Measurements from ENCODE around the gene BACH1. TPM values are rescaled to one million over a fixed set of nuclear protein-coding genes. Genes with fewer than 3 reads are reported as not detected.

BACH1 gene
- total and polyA plus RNA-seq, 10 of the 15 experiments (the other 5 are each of a cell fraction or from before 2014, with no cell fraction given) = 3.2 to 25.7 (median 10.5) TPM

GRCh38 chr21:29293495-29293894 lies 5.2 kb upstream of the BACH1 start (continued):
- no peak for TF ChIP-seq USF1 (IDR thresholded peaks at IDR 0.05; ENCODE audit: borderline replicate concordance, extremely low read length, insufficient read depth, low read depth, low read length)
- no peak for TF ChIP-seq ZZZ3 (IDR thresholded peaks at IDR 0.05; ENCODE audit: control insufficient read depth, insufficient read length, low read depth)

- ChIA-PET CTCF (interaction anchor here (0.7 to 13.2 kb wide), 7 partner anchors 53 to 207 kb away, joined by 3 to 157 read pairs (median 3); no protein-coding TSS in a partner anchor), SMC1A (ENCODE audit: uncharacterized antibody, unreplicated experiment) (interaction anchor here (0.6 to 17.9 kb wide), 10 partner anchors 7 to 204 kb away, joined by 3 to 297 read pairs (median 4); no protein-coding TSS in a partner anchor), RAD21 (ENCODE audit: unreplicated experiment) (interaction anchor here (0.7 to 16.3 kb wide), 7 partner anchors 8 to 131 kb away, joined by 3 to 257 read pairs (median 4); no protein-coding TSS in a partner anchor), POLR2A (interaction anchor here (0.5 to 1.7 kb wide), 6 partner anchors 8 to 136 kb away, joined by 3 to 7 read pairs (median 4); no protein-coding TSS in a partner anchor)
- H3K4me3 ChIP-seq = no peak overlapping the region
- H3K27ac ChIP-seq (ENCODE audit: control insufficient read depth, insufficient read depth) = no peak overlapping the region
- H3K9me3 ChIP-seq (replicated peaks; ENCODE audit: control insufficient read depth, insufficient read depth, low read length) = peaks cover 9% of the 10 kb centered on the region; the same call in 2 of the 3 replicates
- H2AFZ ChIP-seq (ENCODE audit: control insufficient read depth, low read depth, low read length) = peak overlapping the region; percentile 2; the same call in 1 of the 2 replicates
- no peaks in the 10 kb centered on the region for H4K20me1 ChIP-seq (ENCODE audit: control insufficient read depth, insufficient read depth)
- H3K79me2 ChIP-seq (ENCODE audit: control insufficient read depth, insufficient read depth, low read length) = peaks cover 11% of the 10 kb centered on the region
- H3K27me3 ChIP-seq (replicated peaks in 1 of 2; ENCODE audit: control insufficient read depth in 2 of 2, insufficient read depth in 2 of 2, low read length in 1 of 2) = no peaks in the 10 kb centered on the region
- H3K4me2 ChIP-seq (ENCODE audit: control insufficient read depth, insufficient read depth) = peak overlapping the region; percentile 2; the same call in 1 of the 2 replicates
- no peak for DNase-seq (ENCODE audit: low read depth, low spot score)
- TF ChIP-seq SPI1 (IDR thresholded peaks at IDR 0.05; ENCODE audit: borderline replicate concordance, insufficient read depth, low read depth, low read length) (peak; percentile 19; the same call in 1 of the 2 replicates), E2F8 (IDR thresholded peaks at IDR 0.05; ENCODE audit: low read depth, partially characterized antibody) (no peak), IKZF2 (IDR thresholded peaks at IDR 0.05) (peak in 1 of 2 experiments; percentile 47; a peak in 2 of 4 replicates), KAT2A (conservative IDR thresholded peaks at IDR 0.05; ENCODE audit: control insufficient read depth, low read depth, low read length) (no peak), NFYB (IDR thresholded peaks at IDR 0.05; ENCODE audit: insufficient read depth, low read depth, low read length) (0 out of 2 replicates have a peak, but pooled peaks have one; percentile 20), RELA (IDR thresholded peaks at IDR 0.05; ENCODE audit: borderline replicate concordance, partially characterized antibody) (peak; percentile 67), RUNX3 (IDR thresholded peaks at IDR 0.05; ENCODE audit: low read length) (peak; percentile 32; the same call in 1 of the 2 replicates), POU2F2 (IDR thresholded peaks at IDR 0.05; ENCODE audit: borderline replicate concordance, low read depth, low read length) (0 out of 3 replicates have a peak, but pooled peaks have one; percentile 32), CBX5 (IDR thresholded peaks at IDR 0.05; ENCODE audit: low read depth) (peak; percentile 78; the same call in 1 of the 2 replicates), ZNF384 (IDR thresholded peaks at IDR 0.05; ENCODE audit: borderline replicate concordance, low read depth, low read length) (no peak)
- ATAC-seq = no peak
- FAIRE-seq = no peak
- no peaks in the 10 kb centered on the region for H3K36me3 ChIP-seq (ENCODE audit: control insufficient read depth in 2 of 2, insufficient read depth in 2 of 2, low read length in 1 of 2)
- intact Hi-C loops (cut with micrococcal nuclease; ENCODE audit: unreplicated experiment) = no loop called here
- no peak overlapping the region for H3K9ac ChIP-seq (ENCODE audit: control insufficient read depth, insufficient read depth, low read length)
- no TSS peak for BruUV-seq (replicated peaks)
- WGBS (ENCODE audit: insufficient coverage, insufficient replicate concordance, low lambda C conversion rate, missing lambda C conversion rate) = 2% methylated on average over 9 of the region's 9 CpGs
- in situ Hi-C loops (cut with MboI) = loop anchor here (5.0 kb wide), 1 partner anchor 58 kb away; no protein-coding TSS in a partner anchor
- H3K4me1 ChIP-seq (ENCODE audit: control insufficient read depth, insufficient read depth, low read length) = peaks cover 26% of the 10 kb centered on the region
Observed at GRCh38 chr21:29295066-29295650, 3.6 kb upstream of the BACH1 start.

Data from GM12878 (cell line).